HepG2 (cell line): ENCODE results near the gene L1CAM. TPM values are rescaled to one million over a fixed set of nuclear protein-coding genes. Genes with fewer than 3 reads are reported as not detected.

Experiments
- CENPT ChIP-seq: sonication (generic); formaldehyde crosslinking; IDR thresholded peaks from 2 replicates; pipeline ENCODE4 v1.8.0; 2022; ENCODE audit warnings: low read depth, mild to moderate bottlenecking, moderate library complexity, missing genetic modification reagents
- HDAC1 ChIP-seq: sonication (generic); formaldehyde crosslinking; IDR thresholded peaks from 2 replicates; pipeline ENCODE4 v1.5.1; 2020; ENCODE audit warnings: mild to moderate bottlenecking, missing genetic modification reagents
- HMGXB4 ChIP-seq, 2 experiments: sonication (generic) in 1 of 2; formaldehyde crosslinking in 1 of 2; IDR thresholded peaks; 2 replicates each; pipeline versions ENCODE4 v1.4.0 to v1.6.1; 2018 to 2020; ENCODE audit warnings: missing genetic modification reagents in 2 of 2, borderline replicate concordance in 1 of 2, low read depth in 1 of 2, mild to moderate bottlenecking in 1 of 2, missing biosample characterization in 1 of 2
- HNF1A ChIP-seq, 2 experiments: sonication (generic) in 1 of 2; formaldehyde crosslinking in 1 of 2; IDR thresholded peaks; 2 replicates each; pipeline versions ENCODE4 v1.4.0 to v1.6.1; 2016 to 2020; ENCODE audit warnings: borderline replicate concordance in 1 of 2, low read depth in 1 of 2, mild to moderate bottlenecking in 1 of 2, missing genetic modification reagents in 1 of 2
- KDM2A ChIP-seq: sonication (generic); formaldehyde crosslinking; IDR thresholded peaks from 2 replicates; pipeline ENCODE4 v1.4.0; 2020; ENCODE audit warnings: low read depth, missing genetic modification reagents, borderline replicate concordance
- NCOR1 ChIP-seq: fragments of 200-600 bp; sonication (generic); IDR thresholded peaks from 2 replicates; pipeline ENCODE4 v1.7.0; 2017; ENCODE audit warnings: antibody characterized with exemption, low read length, borderline replicate concordance
- NR2C2 ChIP-seq: sonication (generic); formaldehyde crosslinking; IDR thresholded peaks from 2 replicates; pipeline ENCODE4 v1.4.0; 2020; ENCODE audit warnings: missing genetic modification reagents, mild to moderate bottlenecking, moderate library complexity, borderline replicate concordance
- POLR2A ChIP-seq, 2 experiments: IDR thresholded peaks; 2 replicates each; pipeline ENCODE4 v1.6.1; 2011; ENCODE audit warnings: low read depth in 2 of 2, low read length in 2 of 2, mild to moderate bottlenecking in 1 of 2, moderate library complexity in 1 of 2; ENCODE audit not compliant: insufficient read depth in 1 of 2
- RAD51 ChIP-seq: fragments of 450-650 bp; IDR thresholded peaks from 2 replicates; pipeline ENCODE4 v1.6.1; 2016; ENCODE audit warnings: borderline replicate concordance
- SAP130 ChIP-seq: IDR thresholded peaks from 2 replicates; pipeline ENCODE4 v1.6.1; 2016; ENCODE audit warnings: low read depth
- SMARCC2 ChIP-seq: fragments of 450-650 bp; IDR thresholded peaks from 2 replicates; pipeline ENCODE4 v1.6.1; 2017; ENCODE audit warnings: antibody characterized with exemption, mild to moderate bottlenecking
- ZBTB2 ChIP-seq: sonication (generic); formaldehyde crosslinking; IDR thresholded peaks from 2 replicates; pipeline ENCODE4 v1.8.0; 2022; ENCODE audit warnings: low read depth, missing genetic modification reagents
- ZBTB7B ChIP-seq: sonication (generic); formaldehyde crosslinking; IDR thresholded peaks from 2 replicates; pipeline ENCODE4 v1.4.0; 2020; ENCODE audit warnings: missing genetic modification reagents
- ZGPAT ChIP-seq: IDR thresholded peaks from 2 replicates; pipeline ENCODE4 v1.6.1; 2016; ENCODE audit warnings: mild to moderate bottlenecking
- ZNF124 ChIP-seq: sonication (generic); formaldehyde crosslinking; IDR thresholded peaks from 2 replicates; pipeline ENCODE4 v1.4.0; 2020; ENCODE audit warnings: missing genetic modification reagents
- ZNF431 ChIP-seq: sonication (generic); formaldehyde crosslinking; IDR thresholded peaks from 2 replicates; pipeline ENCODE4 v1.9.0; 2022; ENCODE audit warnings: missing genetic modification reagents, low read depth, mild to moderate bottlenecking, borderline replicate concordance
- ZNF639 ChIP-seq: conservative IDR thresholded peaks from 2 replicates; pipeline ENCODE4 v1.6.1; 2018; ENCODE audit warnings: missing genetic modification reagents
- polyA plus RNA-seq, 8 experiments: library from polyadenylated mRNA; depleted of rRNA in 3 of 8; stranded (reverse) in 7 of 8; unstranded in 1 of 8; fragments of >200 nt; fragmentation: Illumina TruSeq in 4 of 8; extraction: Trizol in 4 of 8; gene quantifications; 2 replicates each; pipeline versions ENCODE4 v1.2.1 to v1.2.3, GENCODE V29; 2011 to 2016; ENCODE audit warnings: low read depth in 4 of 8, missing spikeins in 1 of 8, mixed read lengths in 1 of 8; ENCODE audit not compliant: insufficient read depth in 1 of 8
- total RNA-seq, 5 experiments: library from RNA; depleted of rRNA; stranded (reverse); fragments of >200 nt; fragmentation: Illumina TruSeq; extraction: Trizol; gene quantifications; 2 replicates each; pipeline ENCODE4 v1.2.3, GENCODE V29; 2016; ENCODE audit warnings: low read depth in 1 of 5

L1CAM gene
- total and polyA plus RNA-seq, 2 of the 13 experiments (the other 11 are each of a cell fraction or from before 2014, with no cell fraction given): 1.4 to 2.0 TPM

- peak in 1 of 2 experiments; percentile 2; a peak in 1 of 4 replicates for TF ChIP-seq HMGXB4 (CRISPR knock-in tag; IDR thresholded peaks at IDR 0.05; ENCODE audit: borderline replicate concordance in 1 of 2, low read depth in 1 of 2)
- peak; percentile 40; the same call in 1 of the 2 replicates for TF ChIP-seq NR2C2 (CRISPR knock-in tag)
- peak; percentile 93 for TF ChIP-seq KDM2A (CRISPR knock-in tag)
- peak; percentile 41 for TF ChIP-seq ZBTB2 (CRISPR knock-in tag)
- TF ChIP-seq HNF1A (IDR thresholded peaks at IDR 0.05; ENCODE audit: low read depth): no peak
- 0 out of 2 replicates have a peak, but pooled peaks have one; percentile 44 for TF ChIP-seq HNF1A (CRISPR knock-in tag; IDR thresholded peaks at IDR 0.05; ENCODE audit: borderline replicate concordance)
- peak; percentile 49; the same call in 1 of the 2 replicates for TF ChIP-seq HDAC1
- peak; percentile 65 for TF ChIP-seq RAD51
- peak; percentile 17; the same call in 1 of the 2 replicates for TF ChIP-seq NCOR1
- 0 out of 2 replicates have a peak, but pooled peaks have one; percentile 5 for TF ChIP-seq ZGPAT (CRISPR knock-in tag)
- no peak for TF ChIP-seq SMARCC2
- no peak for TF ChIP-seq ZNF124 (CRISPR knock-in tag)
- TF ChIP-seq SAP130: peak; percentile 66; the same call in 1 of the 2 replicates
- TF ChIP-seq ZNF639 (CRISPR knock-in tag): peak; percentile 50
- TF ChIP-seq ZBTB7B (CRISPR knock-in tag): 0 out of 2 replicates have a peak, but pooled peaks have one; percentile 20
- peak in 1 of 2 experiments; percentile 30; a peak in 2 of 4 replicates for TF ChIP-seq POLR2A (IDR thresholded peaks at IDR 0.05; ENCODE audit: insufficient read depth in 1 of 2, low read depth in 2 of 2, low read length in 2 of 2)
- TF ChIP-seq ZNF431 (CRISPR knock-in tag): no peak
- no peak for TF ChIP-seq CENPT
Measured at GRCh38 chrX:153927922-153928760, 42.2 kb upstream of the L1CAM start (continued).
